GM18502 (cell line): ENCODE results near the gene MDM4.

Source experiments
- ATAC-seq: cut with Tn5 transposase; IDR thresholded peaks from one replicate; pipeline ENCODE4 v1.9.1; 2021; ENCODE audit warnings: mild to moderate bottlenecking; ENCODE audit not compliant: unreplicated experiment, poor library complexity

Gene MDM4

DNA sequence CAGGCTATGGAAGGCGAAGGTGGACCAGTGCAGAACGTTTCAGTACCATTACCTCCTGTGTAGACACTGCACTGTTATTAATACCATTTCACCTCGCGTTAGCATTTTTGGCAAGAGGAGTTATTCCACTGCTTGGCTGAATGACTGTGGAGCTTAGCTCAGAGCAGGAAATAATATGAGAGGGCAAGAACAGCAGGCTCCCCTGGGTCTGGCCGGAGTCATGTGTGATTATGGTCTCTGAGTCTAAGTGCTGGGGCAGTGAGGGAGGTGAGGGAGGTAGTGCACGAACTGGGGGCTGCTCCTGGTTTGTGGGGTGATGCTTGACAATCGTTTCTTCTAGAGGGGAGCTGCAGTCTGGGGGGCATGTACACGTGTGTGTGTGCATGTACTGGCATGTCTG is 82.9 kb downstream of the MDM4 start:
- ATAC-seq = no peak

DNA sequence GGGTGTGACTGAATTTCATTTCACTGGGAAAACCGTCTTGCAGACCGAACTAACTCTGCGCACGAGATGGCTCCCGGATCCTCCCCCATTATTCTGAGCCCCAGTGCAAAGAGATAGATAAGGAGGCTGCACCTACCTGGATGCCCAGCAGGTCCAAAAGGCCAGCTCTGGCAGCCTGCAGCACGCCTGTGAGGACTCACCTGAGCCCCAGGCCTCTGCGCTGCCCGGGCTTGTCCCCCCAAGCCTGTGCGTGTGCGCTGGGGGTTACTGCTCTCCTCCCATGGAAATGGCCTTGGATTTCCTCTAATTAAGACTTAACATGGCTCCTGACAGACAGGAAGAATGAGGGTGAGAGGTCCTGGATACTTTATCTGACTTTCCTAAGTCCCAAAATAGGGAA is 83.4 kb downstream of the MDM4 start:
- ATAC-seq = no peak

DNA sequence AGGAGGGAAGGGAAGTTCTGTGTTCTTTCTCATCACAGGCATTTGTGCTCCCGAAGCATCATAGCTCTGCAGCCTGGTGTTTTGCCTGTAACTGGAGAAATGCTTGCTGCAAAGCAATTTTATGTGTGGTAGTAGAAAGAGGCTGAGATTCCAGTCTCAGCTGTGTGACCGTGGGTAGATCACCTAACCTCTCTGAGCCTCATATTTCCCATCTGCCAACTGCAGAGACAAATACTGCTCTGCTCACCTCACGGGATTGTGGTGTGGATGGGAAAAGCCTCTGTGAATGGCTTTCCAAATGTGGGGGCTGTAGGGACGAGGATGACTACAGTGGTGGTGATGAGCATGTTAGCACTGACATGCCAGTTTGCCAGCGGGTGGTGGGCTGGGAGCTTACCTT is 84.0 kb downstream of the MDM4 start:
- no peak for ATAC-seq

DNA sequence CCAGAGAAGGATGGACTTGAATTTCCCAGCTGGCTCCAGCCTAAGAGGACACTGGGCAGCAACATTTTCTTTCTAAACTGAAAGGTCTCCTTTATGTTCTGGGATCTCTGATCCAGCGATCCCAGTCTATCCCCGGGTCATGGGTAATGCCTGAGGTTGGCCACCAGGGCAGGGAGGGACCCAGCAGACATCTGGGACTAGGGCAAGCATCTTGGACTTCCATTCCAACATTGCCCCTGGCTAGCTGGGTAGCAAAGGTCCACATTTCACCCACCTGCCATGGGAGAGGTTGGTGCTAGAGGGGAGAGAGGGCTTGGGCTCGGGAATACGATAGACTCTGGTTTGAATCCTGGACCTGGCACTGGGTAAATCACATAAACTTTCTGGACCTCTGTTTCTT is 84.8 kb downstream of the MDM4 start:
- ATAC-seq = no peak

- no peak for ATAC-seq
Observed at GRCh38 chr1:204602111-204602579, 85.9 kb downstream of the MDM4 start.

DNA sequence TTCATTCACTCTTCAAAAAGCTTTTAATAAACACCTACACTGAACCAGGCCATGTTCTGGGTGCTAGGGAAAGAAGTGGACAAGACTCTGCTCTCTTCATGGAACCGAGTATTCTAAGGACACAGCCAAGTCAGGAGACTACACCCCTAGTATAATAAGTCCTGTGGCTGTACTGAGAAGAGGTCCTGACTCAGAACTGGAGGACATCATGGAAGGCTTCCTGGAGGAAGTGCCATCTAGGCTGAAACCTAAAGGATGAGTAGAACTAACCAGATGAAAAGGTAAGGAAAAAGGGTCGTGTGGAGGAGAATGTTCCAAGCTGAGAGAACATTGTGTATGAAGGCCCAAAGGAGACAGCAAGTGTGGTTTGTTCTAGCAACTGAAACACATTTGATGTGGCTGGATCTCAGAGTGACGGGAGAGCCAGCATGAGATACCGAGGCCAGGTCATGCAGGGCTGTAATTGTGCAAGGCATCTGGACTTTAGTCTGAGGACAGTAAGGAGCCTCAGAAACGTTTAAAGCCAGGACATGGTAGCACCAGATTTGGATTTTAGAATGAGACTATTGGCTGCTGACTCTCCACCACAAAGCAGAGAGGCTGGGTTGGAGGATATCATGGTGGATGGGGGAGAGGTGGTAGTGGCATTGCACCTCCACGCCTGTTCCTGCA is 86.8 kb downstream of the MDM4 start:
- ATAC-seq = no peak

DNA sequence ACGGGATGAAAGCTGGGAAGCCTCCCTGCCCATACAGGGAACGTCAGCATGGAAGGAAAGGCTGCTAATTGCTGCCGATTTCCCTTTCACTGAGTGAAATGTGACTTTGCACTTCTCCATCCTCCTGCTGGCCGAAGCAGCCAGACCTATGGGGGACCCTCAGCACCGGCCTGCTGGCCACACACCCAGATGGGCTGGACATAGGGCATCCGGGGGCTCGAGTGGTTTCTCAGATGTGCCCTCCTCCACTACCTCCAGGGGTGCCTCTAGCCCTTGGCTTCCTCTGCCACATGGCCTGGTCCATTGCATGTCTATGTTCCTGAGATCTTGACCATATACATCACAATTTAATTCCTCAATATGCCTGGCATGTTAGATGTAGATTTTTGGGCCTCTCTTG is 89.6 kb downstream of the MDM4 start:
- ATAC-seq = no peak
